ELR (cell line): ENCODE measurements around the gene KNCN.

Experiments
- DNase-seq: peaks from one replicate; pipeline ENCODE4 v3.0.0-alpha.2; 2015; ENCODE audit warnings: low read depth

Gene KNCN

GRCh38 chr1:46551597-46552095 is at the start of gene KNCN:
Gene KNCN (minus strand): TSS chr1:46551647. CDS start chr1:46551215, 432 bp downstream.
- no peak for DNase-seq

- no peak for DNase-seq
Measured at GRCh38 chr1:46599059-46599970, 47.9 kb upstream of the KNCN start.

- DNase-seq = no peak
Measured at GRCh38 chr1:46596846-46597245, 45.4 kb upstream of the KNCN start.

- no peak for DNase-seq
Measured at GRCh38 chr1:46596036-46596435, 44.6 kb upstream of the KNCN start.

GRCh38 chr1:46595127-46595526 is 43.7 kb upstream of the KNCN start:
- DNase-seq = no peak

- DNase-seq = no peak
Measured at GRCh38 chr1:46594063-46594462, 42.6 kb upstream of the KNCN start.

- no peak for DNase-seq
Measured at GRCh38 chr1:46592823-46593222, 41.4 kb upstream of the KNCN start.

GRCh38 chr1:46589529-46589928 is 38.1 kb upstream of the KNCN start:
- DNase-seq = no peak

- no peak for DNase-seq
Measured at GRCh38 chr1:46587069-46587468, 35.6 kb upstream of the KNCN start.

GRCh38 chr1:46585312-46585938 is 34.0 kb upstream of the KNCN start:
- DNase-seq = no peak

GRCh38 chr1:46583494-46583893 is 32.0 kb upstream of the KNCN start:
- no peak for DNase-seq

- DNase-seq = no peak
Measured at GRCh38 chr1:46582972-46583371, 31.5 kb upstream of the KNCN start.

- no peak for DNase-seq
Measured at GRCh38 chr1:46581681-46582455, 30.4 kb upstream of the KNCN start.

GRCh38 chr1:46580140-46580903 is 28.9 kb upstream of the KNCN start:
- DNase-seq = peak; percentile 24

GRCh38 chr1:46577671-46578070 is 26.2 kb upstream of the KNCN start:
- DNase-seq = no peak

- no peak for DNase-seq
Measured at GRCh38 chr1:46576596-46576995, 25.1 kb upstream of the KNCN start.

- DNase-seq = no peak
Measured at GRCh38 chr1:46575778-46576177, 24.3 kb upstream of the KNCN start.

GRCh38 chr1:46575300-46575699 is 23.9 kb upstream of the KNCN start:
- no peak for DNase-seq

- no peak for DNase-seq
Measured at GRCh38 chr1:46571691-46572225, 20.3 kb upstream of the KNCN start.

GRCh38 chr1:46569884-46570725 is 18.7 kb upstream of the KNCN start:
- no peak for DNase-seq
